GM18507 (cell line): ENCODE results near the gene CCDC74A.
"Not testable (repeated sequence)": the region's sequence is repeated elsewhere in the genome, so short reads cannot be mapped to it uniquely, and the experiment has no call there.

Source experiments
- DNase-seq: peaks from one replicate; pipeline ENCODE4 v3.0.0; 2011; ENCODE audit warnings: low read depth; ENCODE audit not compliant: insufficient read length; ENCODE audit errors: extremely low spot score
- FAIRE-seq: peaks from 2 replicates; lab custom pipeline; 2011; peaks lifted over from hg19 to GRCh38; lab: Jason Lieb, UNC

CCDC74A gene

GRCh38 chr2:131543385-131543891 is 15.8 kb downstream of the CCDC74A start:
- no peak for FAIRE-seq
- no peak for DNase-seq

GRCh38 chr2:131544006-131544812 is 16.5 kb downstream of the CCDC74A start:
- DNase-seq, FAIRE-seq: not testable (repeated sequence)

- DNase-seq, FAIRE-seq: not testable (repeated sequence)
These were observed 17.1 kb downstream of the CCDC74A start for GRCh38 chr2:131544813-131545165.

GRCh38 chr2:131552871-131553270 is 25.2 kb downstream of the CCDC74A start:
- no peak for FAIRE-seq

GRCh38 chr2:131556998-131557397 is 29.3 kb downstream of the CCDC74A start:
- no peak for DNase-seq
- no peak for FAIRE-seq

More at GRCh38 chr2:131552871-131553270, 25.2 kb downstream of the CCDC74A start:
- no peak for DNase-seq

GRCh38 chr2:131557558-131558321 is 30.1 kb downstream of the CCDC74A start:
- FAIRE-seq (no peak), DNase-seq (no peak)

- DNase-seq: no peak
These were observed 38.7 kb downstream of the CCDC74A start for GRCh38 chr2:131566371-131566770.

GRCh38 chr2:131567891-131568290 is 40.2 kb downstream of the CCDC74A start:
- FAIRE-seq: no peak
- no peak for DNase-seq

More at GRCh38 chr2:131566371-131566770, 38.7 kb downstream of the CCDC74A start:
- FAIRE-seq: no peak

- FAIRE-seq, DNase-seq: not testable (repeated sequence)
These were observed 40.7 kb downstream of the CCDC74A start for GRCh38 chr2:131568401-131568800.

- DNase-seq (no peak), FAIRE-seq (no peak)
These were observed 44.5 kb downstream of the CCDC74A start for GRCh38 chr2:131572175-131572574.

- no peak for DNase-seq
- FAIRE-seq: no peak
These were observed 50.1 kb downstream of the CCDC74A start for GRCh38 chr2:131577812-131578211.

- no peak for DNase-seq
- FAIRE-seq: no peak
These were observed 52.5 kb downstream of the CCDC74A start for GRCh38 chr2:131580187-131580586.
